Erythroblast (primary cell): ENCODE measurements around the gene RALB.
A peak's percentile ranks its signal among the peaks of the same experiment; 100 is the strongest.
"Not testable (repeated sequence)": the region's sequence is repeated elsewhere in the genome, so short reads cannot be mapped to it uniquely, and the experiment has no call there.

Experiments used
- DNase-seq, 2 experiments: peaks; one replicate each; lab custom pipeline; 2025; lab: John Stamatoyannopoulos, UW
- GATA1 ChIP-seq: IDR thresholded peaks from 2 replicates; pipeline ENCODE4 v1.6.1; 2011; ENCODE audit warnings: low read depth, mild to moderate bottlenecking, control low read depth, low read length, moderate library complexity
- POLR2A ChIP-seq: IDR thresholded peaks from 2 replicates; pipeline ENCODE4 v1.6.1; 2011; ENCODE audit warnings: mild to moderate bottlenecking, low read length

Gene RALB

DNA sequence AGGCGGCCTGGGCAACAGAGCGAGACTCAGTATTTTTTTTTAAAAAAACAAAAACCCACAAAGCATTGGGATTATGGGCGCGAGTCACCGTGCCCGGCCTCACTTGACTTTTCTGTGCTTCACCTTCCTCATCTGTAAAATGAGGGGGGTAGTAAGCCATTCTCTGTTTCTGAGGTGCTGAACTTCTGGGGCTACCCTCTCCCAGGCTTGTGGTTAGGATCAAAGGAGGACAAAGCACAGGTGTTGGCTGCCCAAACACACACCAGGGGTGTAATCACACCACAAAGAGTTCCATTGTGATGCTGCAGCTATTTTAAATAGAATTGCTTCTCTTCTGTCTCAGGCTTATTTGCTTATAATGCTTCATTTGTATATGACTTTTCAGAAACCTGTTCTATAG is 57.5 kb downstream of the RALB start:
- TF ChIP-seq POLR2A (no peak), GATA1 (no peak)
- no peak for DNase-seq

DNA sequence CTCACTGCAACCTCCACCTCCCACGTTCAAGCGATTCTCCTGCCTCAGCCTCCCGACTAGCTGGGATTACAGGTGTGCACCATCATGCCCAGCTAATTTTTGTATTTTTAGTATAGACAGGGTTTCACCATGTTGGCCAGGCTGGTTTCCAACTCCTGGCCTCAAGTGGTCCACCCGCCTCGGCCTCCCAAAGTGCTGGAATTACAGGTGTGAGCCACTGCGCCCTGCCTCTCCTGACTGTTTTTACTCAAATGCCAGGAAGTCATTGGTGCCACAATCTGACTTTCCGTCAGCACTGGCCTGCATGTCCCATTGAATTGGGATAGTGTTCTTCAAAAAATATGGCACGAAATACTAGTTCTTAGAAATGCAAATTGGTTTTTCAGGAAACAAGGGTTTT is 58.2 kb downstream of the RALB start:
- not testable (repeated sequence) for DNase-seq

DNA sequence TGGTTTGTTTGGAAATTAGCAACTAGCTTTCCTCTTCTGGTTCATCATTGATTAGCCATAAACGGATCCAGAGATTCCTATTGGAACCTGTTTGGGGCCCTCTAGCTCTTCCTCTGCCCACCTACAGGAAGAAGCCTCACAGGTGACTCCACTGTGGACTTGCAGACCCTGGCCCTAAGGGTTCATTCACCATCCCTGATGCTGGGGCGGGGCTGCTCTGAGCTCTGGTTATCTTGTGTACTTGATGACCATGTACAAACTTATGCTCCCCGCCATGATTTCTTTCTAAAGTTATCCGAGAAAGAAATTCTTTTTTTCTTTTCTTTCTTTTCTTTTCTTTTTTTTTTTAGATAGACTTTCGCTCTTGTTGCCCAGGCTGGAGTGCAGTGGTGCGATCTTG is 59.4 kb downstream of the RALB start:
- TF ChIP-seq GATA1 (no peak), POLR2A (no peak)
- DNase-seq, result no peak

DNA sequence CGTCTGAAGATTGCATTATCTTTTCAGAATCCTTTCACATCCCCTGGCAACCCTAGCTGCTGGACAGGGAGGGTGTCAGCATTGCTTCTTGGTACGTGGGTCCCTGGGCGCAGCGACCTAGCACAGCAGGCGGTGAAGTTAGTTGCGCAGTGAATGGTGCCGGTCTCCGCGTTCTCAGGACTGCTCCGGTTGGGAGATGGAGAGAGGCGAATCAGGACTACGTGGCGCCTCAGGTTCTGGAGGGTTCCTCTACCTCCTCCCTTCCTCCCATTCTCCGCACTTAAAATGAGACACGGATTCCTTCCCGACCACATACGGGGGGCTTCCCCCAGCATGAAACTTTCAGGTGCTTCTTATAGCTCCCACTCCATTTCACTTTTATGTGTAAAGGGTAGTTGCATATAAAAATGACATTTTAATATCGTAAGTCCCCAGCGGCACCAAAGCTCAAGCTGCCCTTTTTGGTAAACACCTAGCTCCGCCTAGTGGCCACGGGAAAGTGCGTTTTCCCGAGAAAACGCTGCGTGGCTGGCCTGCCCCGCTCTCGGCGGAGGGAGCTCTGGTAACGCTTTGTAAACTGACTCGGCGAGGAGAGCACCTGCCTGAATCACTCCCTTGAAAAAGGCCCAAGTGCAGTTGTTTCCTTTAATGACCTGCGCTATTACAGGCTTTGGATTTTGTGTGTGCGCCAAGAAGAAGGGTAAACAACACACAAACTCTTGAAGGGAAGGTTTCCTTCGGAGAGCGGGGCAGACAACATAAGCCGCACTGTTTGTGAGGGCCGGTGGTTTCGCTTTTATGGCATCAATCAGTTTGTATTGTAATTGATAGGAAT is 60.4 kb downstream of the RALB start:
- TF ChIP-seq POLR2A (no peak), GATA1 (no peak)
- DNase-seq, result peak; percentile 66 to 77

DNA sequence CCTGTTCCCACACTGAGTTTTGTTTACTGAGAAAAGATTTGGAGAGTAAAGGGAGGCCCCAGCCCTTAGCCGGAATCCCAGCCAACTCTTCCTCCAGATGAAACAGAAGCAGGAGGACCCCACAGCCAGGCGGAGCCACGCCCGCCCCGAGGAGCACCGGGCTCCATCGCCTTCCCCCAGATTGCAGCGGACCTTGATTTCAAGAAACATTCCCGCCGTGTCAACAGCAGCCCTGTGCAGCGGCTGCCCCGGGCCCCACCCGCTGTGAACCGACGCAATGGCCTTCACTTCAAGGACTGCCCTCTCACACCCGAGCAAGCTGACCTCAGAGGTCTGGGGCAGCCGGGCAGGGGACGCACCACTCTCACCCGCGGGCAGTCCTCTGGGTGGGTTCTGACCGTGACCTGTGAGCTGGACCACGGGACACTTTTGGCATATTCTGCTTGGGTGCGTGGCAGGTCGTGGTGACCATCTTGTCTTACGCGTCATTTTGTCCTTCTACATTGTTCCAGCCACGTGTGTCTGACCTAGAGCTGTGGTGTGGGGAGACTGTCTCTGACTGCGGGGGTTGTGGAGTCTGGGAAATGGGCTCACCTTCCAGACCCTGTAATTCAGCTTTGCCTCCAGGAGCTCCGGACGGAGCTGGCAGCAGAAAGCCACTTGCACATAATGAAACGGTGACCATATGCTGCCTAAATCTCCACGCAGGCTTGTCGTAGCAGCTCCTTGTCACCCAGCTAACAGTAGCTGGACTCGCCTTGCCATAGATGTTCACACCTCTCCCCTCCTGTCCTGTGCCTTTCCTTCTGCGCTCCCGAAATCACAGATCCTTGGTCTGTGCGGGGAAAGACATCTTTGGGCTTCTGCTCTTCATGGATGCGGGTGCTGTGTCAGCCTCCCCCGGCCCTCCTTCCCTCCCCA is 61.3 kb downstream of the RALB start:
- no peak for DNase-seq
- TF ChIP-seq GATA1 (no peak), POLR2A (no peak)

DNA sequence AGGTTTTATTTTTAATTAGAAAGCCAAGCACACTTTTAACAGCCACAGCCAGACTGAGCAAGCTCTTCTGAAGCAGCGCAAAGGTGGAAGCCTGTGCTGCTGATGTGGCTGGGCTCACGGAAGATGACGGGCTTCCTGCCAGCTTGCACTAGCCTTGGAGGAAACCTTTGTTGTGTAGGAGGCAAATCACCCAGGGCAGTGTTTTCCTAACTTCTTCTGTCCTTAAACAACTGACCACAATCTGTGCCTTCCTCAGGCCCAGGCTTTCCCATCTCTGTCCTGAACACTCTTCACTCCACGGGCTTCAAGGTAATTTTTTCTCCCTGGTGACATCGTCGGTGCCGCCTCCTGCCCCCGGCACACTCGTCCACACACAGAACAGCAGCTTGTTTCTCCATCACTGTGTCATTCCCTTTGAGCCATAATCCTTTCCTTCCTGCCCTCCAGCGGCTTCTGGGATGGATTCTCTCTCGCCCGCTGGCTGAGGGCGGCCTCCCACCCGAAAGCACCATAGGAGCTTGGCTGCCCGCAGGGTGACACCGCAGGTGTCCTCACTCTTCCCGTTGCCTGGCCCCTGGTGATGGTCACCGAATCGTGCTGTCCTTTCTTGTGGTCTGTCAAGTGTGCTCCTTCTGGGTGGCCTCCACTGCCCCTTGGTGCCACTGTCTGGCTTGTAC is 62.2 kb downstream of the RALB start:
- no peak for DNase-seq
- TF ChIP-seq POLR2A (no peak), GATA1 (no peak)

DNA sequence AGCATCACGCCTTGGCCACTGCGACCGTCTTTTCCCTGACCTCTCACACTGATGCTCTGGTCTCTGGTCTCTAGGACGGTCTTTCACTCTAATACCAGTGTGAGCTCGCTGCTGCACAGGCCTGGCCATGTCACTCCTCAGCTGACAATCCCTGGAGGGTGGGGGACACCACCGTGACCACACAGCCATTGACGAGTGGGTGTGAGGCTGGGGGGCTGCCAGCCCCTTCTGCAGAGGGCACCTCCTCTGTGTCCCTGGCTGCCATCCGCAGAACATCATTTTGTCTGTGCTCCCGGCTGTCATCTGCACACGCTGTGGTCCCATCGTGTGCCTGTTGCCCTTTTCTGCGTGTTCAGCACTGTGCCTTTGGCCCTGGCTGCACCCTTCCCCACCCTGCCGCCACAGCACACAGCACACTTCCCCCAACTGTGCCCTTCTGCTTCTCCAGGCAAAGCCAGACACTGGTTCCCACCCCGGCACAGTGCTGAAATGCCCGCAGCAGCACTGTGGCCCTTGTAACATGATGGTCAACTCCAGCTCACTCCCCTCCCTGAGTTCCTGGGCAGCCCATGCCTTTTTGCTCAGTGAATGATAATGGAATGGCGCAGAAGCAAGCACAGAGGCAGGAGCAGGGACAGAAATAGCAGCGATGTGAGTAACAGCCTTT is 62.8 kb downstream of the RALB start:
- no peak for DNase-seq
- TF ChIP-seq GATA1 (no peak), POLR2A (no peak)

DNA sequence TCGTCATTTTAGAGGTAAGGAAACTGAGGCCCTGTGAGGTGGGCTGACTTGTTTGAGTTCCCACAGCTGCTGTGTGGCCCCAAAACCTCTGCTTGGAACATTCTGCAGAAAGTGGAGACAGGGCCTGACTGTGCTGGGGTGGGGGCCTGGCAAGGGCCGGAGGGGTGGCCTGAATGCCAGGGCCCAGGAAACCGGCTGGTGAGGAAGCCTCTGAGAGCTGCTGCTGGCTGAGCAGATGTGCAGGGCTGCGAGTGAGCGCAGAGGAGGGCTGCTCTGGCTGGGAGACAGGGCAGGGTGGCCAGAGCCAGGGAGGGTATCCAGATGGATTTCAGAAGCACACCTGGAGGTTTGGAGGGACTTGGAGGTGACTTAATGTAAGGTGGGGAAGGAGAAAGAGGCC is 63.4 kb downstream of the RALB start:
- no peak for TF ChIP-seq POLR2A
- no peak for TF ChIP-seq GATA1

DNA sequence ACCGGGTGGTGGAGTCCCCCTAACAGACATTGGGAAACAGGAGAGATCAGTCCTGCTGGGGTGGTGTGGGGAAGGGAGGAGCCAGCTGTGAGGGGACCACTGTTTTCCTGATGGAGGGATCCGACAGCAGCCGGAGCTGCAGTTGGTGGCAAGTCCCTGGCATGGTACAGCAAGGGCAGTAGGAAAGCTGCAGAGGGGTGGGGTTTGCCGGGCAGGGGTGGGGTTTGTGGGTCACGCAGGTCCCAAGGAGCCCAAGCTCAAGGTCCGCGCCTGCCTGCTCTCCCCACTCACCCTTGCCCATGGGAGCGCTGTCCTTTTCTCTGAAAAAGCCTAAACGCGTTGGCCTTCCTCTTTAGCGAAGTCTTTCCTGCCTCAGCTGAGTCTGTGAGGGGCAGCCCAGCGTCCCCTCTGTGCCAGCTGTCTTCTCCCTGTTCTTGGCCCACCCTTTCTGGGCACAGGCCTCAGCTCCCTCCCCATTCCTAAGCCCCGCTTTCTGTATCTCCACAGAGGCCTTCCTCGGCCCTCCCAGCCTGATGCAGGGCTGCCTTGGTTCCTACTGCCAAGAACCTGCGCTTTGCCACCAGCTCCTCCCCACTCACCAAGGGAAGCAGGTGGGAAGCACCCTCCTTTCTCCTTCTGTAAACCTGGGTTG is 64.0 kb downstream of the RALB start:
- DNase-seq, result no peak
- no peak for TF ChIP-seq POLR2A

More for the DNA sequence above, 63.4 kb downstream of the RALB start:
- DNase-seq, result no peak

DNA sequence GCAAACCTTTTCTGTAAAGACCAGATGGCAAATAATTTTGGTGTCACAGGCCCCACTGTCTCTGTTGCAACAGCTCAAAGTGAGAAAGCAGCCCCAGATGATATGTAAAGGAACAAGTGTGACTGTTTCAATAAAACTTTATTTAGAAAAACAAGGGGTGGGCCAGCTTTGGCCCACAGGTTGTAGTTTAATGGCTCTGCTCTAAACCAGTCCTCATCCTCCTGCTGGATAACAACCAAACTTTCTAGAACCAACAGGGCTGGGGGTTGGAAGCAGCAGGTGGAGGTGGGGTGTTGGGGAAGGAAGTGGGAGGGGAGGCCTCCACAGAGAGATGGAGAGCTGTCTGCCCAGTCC is 64.5 kb downstream of the RALB start:
- TF ChIP-seq POLR2A (no peak), GATA1 (no peak)
- DNase-seq, result no peak

DNA sequence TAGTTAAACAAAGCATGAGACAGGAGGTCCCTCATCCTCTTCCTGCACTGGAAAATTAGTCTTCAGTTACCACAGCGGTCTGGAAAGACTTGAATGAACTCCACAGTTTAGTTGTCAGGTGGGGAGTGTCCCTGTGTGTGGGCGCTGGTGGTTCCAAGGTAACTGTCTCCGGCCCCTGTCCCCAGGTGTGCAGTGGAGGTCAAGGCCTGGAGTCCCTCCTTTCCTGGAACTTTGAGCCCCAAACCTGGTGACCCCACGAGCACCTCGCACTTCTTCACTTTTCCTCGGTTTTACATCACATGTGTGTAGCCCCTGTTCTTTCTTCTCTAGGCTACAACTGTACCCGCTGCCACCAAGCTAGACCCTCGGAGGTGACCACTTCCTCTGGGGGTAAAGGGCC is 65.3 kb downstream of the RALB start:
- TF ChIP-seq GATA1, result no peak
- no peak for TF ChIP-seq POLR2A
- no peak for DNase-seq

DNA sequence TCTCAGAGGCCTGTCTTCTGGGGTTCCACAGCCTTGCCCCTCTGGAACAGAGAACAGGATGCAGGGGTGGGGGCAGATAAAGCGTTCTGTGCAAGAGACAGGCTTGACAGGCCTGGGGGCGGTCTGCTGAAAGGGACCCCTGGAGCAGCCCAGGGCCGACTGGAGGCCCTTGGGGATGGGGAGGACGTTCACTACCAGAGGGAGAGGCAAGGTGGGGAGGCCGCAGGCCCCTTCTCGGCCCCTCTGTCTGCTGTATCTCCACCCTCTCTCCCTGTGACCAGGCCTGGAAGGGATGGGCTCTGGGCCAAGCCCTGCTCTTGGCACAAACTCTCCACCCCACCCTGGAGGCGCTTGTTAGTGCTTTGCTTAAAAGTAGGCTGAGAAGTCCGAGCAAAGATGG is 66.0 kb downstream of the RALB start:
- TF ChIP-seq GATA1, result no peak
- no peak for TF ChIP-seq POLR2A
- no peak for DNase-seq

DNA sequence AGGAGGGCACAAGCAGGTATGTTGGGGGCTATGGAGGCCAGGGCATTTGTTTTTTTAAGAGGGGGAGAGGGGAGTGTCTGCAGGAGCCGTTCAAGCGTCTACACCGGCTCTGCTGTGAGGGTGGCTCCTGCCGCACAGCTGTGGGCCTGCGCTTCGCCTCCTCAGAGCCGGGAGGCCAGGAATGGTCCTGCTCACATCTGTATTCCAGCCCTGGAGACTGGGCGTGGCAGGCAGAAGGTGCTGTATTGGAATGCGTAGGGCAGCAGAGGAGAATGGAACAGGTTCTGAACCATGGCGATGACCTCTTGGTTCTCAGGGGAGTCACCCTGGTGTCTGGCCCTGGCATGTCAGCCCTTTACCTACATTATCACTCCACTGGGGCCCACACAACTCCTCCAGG is 66.5 kb downstream of the RALB start:
- DNase-seq, result no peak

More for the DNA sequence above, 66.5 kb downstream of the RALB start:
- TF ChIP-seq POLR2A (no peak), GATA1 (no peak)
